ENCODE measurements around the gene PPP4R4. TPM values are rescaled to one million over a fixed set of nuclear protein-coding genes. Genes with fewer than 3 reads are reported as not detected.

The PPP4R4 gene
- polyA plus RNA-seq, 1 of the 3 experiments (the other 2 are of a cell fraction), result 2.5 TPM

GRCh38 chr14:94127330-94127729 is 46.8 kb upstream of the PPP4R4 start:
- H3K79me2 ChIP-seq (ENCODE audit: insufficient read depth), result no peaks in the 10 kb centered on the region
- peaks cover 11% of the 10 kb centered on the region for H3F3A ChIP-seq (replicated peaks; ENCODE audit: insufficient read depth)
- peaks cover 0 to 7% of the 10 kb centered on the region in 2 experiments; a peak in 2 of 4 replicates for H3K4me1 ChIP-seq (ENCODE audit: control insufficient read depth in 1 of 2, insufficient read depth in 2 of 2, low read depth in 1 of 2, low read length in 1 of 2)
- H3K9ac ChIP-seq, result no peak overlapping the region
- ChIA-PET CTCF (interaction anchor here (0.8 to 6.9 kb wide), 2 partner anchors 81 to 92 kb away, joined by 3 to 64 read pairs; no protein-coding TSS in a partner anchor), POLR2A (no interaction called here)
- H3K4me3 ChIP-seq (ENCODE audit: low read depth in 2 of 2, low read length in 1 of 2), result no peak overlapping the region
- H3K4me2 ChIP-seq, result no peak overlapping the region
- no peak overlapping the region for H2AFZ ChIP-seq (ENCODE audit: low read depth)
- H3K27ac ChIP-seq (ENCODE audit: low read depth in 2 of 2, low read length in 1 of 2), result no peak overlapping the region
- no peak for DNase-seq
- WGBS (ENCODE audit: low lambda C conversion rate), result 88% methylated on average over 3 of the region's 6 CpGs
- H3K36me3 ChIP-seq (replicated peaks in 1 of 2; ENCODE audit: control insufficient read depth in 1 of 2, insufficient read depth in 2 of 2, low read length in 1 of 2), result peaks cover 0 to 6% of the 10 kb centered on the region in 2 experiments
- no peaks in the 10 kb centered on the region for H3K9me3 ChIP-seq
- TF ChIP-seq SMC3 (IDR thresholded peaks at IDR 0.05; ENCODE audit: low read depth, low read length), result no peak
- TF ChIP-seq RCOR1 (IDR thresholded peaks at IDR 0.05; ENCODE audit: low read length), result no peak
- TF ChIP-seq TCF12 (IDR thresholded peaks at IDR 0.05), result no peak
- TF ChIP-seq SIN3A (IDR thresholded peaks at IDR 0.05; ENCODE audit: borderline replicate concordance, low read depth, low read length), result no peak
- no peak for TF ChIP-seq EZH2phosphoT487 (IDR thresholded peaks at IDR 0.05; ENCODE audit: borderline replicate concordance, low read depth)
- no peak for TF ChIP-seq USF2 (IDR thresholded peaks at IDR 0.05; ENCODE audit: borderline replicate concordance, low read depth, low read length)
- TF ChIP-seq TAF1 (IDR thresholded peaks at IDR 0.05; ENCODE audit: borderline replicate concordance, low read depth, low read length), result no peak
- H3K9me2 ChIP-seq, result no peaks in the 10 kb centered on the region
- H3K27me3 ChIP-seq (ENCODE audit: insufficient read depth), result no peaks in the 10 kb centered on the region
- no peaks in the 10 kb centered on the region for H4K20me1 ChIP-seq (ENCODE audit: insufficient read depth)

- DNase-seq, result no peak
- Histone ChIP-seq H3K79me2 (ENCODE audit: insufficient read depth) (no peaks in the 10 kb centered on the region), H3F3A (replicated peaks; ENCODE audit: insufficient read depth) (peaks cover 11% of the 10 kb centered on the region), H4K20me1 (ENCODE audit: insufficient read depth) (no peaks in the 10 kb centered on the region), H2AFZ (ENCODE audit: low read depth) (no peak overlapping the region), H3K4me3 (ENCODE audit: low read depth in 2 of 2, low read length in 1 of 2) (no peak overlapping the region; a peak in 2 of 4 replicates), H3K4me2 (peak overlapping the region; percentile 89), H3K9me2 (no peaks in the 10 kb centered on the region), H3K27me3 (ENCODE audit: insufficient read depth) (no peaks in the 10 kb centered on the region), H3K27ac (ENCODE audit: low read depth in 2 of 2, low read length in 1 of 2) (no peak overlapping the region; a peak in 1 of 4 replicates), H3K9ac (no peak overlapping the region), H3K4me1 (ENCODE audit: control insufficient read depth in 1 of 2, insufficient read depth in 2 of 2, low read depth in 1 of 2, low read length in 1 of 2) (peaks cover 0 to 7% of the 10 kb centered on the region in 2 experiments; a peak in 2 of 4 replicates), H3K9me3 (no peaks in the 10 kb centered on the region), H3K36me3 (replicated peaks in 1 of 2; ENCODE audit: control insufficient read depth in 1 of 2, insufficient read depth in 2 of 2, low read length in 1 of 2) (peaks cover 0 to 6% of the 10 kb centered on the region in 2 experiments)
- ChIA-PET CTCF (interaction anchor here (0.8 to 6.9 kb wide), 7 partner anchors 9 to 189 kb away, joined by 3 to 64 read pairs (median 5); partner anchors contain the start of genes DDX24 and IFI27L1), POLR2A (interaction anchor here (0.8 kb wide), 1 partner anchor 13 kb away, joined by 3 read pairs; no protein-coding TSS in a partner anchor)
- TF ChIP-seq MAX (IDR thresholded peaks at IDR 0.05; ENCODE audit: low read depth), result no peak
- TF ChIP-seq, protein P1, sequence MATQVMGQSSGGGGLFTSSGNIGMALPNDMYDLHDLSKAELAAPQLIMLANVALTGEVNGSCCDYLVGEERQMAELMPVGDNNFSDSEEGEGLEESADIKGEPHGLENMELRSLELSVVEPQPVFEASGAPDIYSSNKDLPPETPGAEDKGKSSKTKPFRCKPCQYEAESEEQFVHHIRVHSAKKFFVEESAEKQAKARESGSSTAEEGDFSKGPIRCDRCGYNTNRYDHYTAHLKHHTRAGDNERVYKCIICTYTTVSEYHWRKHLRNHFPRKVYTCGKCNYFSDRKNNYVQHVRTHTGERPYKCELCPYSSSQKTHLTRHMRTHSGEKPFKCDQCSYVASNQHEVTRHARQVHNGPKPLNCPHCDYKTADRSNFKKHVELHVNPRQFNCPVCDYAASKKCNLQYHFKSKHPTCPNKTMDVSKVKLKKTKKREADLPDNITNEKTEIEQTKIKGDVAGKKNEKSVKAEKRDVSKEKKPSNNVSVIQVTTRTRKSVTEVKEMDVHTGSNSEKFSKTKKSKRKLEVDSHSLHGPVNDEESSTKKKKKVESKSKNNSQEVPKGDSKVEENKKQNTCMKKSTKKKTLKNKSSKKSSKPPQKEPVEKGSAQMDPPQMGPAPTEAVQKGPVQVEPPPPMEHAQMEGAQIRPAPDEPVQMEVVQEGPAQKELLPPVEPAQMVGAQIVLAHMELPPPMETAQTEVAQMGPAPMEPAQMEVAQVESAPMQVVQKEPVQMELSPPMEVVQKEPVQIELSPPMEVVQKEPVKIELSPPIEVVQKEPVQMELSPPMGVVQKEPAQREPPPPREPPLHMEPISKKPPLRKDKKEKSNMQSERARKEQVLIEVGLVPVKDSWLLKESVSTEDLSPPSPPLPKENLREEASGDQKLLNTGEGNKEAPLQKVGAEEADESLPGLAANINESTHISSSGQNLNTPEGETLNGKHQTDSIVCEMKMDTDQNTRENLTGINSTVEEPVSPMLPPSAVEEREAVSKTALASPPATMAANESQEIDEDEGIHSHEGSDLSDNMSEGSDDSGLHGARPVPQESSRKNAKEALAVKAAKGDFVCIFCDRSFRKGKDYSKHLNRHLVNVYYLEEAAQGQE (IDR thresholded peaks at IDR 0.05; ENCODE audit: low read depth, low read length), result no peak
- TF ChIP-seq JUND (IDR thresholded peaks at IDR 0.05), result no peak
- no peak for TF ChIP-seq RCOR1 (IDR thresholded peaks at IDR 0.05; ENCODE audit: low read length)
- TF ChIP-seq POLR2AphosphoS5 (IDR thresholded peaks at IDR 0.05; ENCODE audit: low read depth, low read length), result no peak
- TF ChIP-seq RFX5 (IDR thresholded peaks at IDR 0.05; ENCODE audit: low read length), result no peak
- no peak for TF ChIP-seq YY1 (IDR thresholded peaks at IDR 0.05; ENCODE audit: low read depth)
- TF ChIP-seq SIN3A (IDR thresholded peaks at IDR 0.05; ENCODE audit: borderline replicate concordance, low read depth, low read length), result no peak
- TF ChIP-seq TCF12 (IDR thresholded peaks at IDR 0.05), result no peak
- TF ChIP-seq RXRA (IDR thresholded peaks at IDR 0.05; ENCODE audit: borderline replicate concordance, low read depth), result no peak
- no peak for TF ChIP-seq TEAD4 (IDR thresholded peaks at IDR 0.05; ENCODE audit: borderline replicate concordance, insufficient read depth)
- no peak for TF ChIP-seq TAF1 (IDR thresholded peaks at IDR 0.05; ENCODE audit: borderline replicate concordance, low read depth, low read length)
- no peak for TF ChIP-seq MXI1 (IDR thresholded peaks at IDR 0.05; ENCODE audit: low read depth, low read length)
- WGBS (ENCODE audit: low lambda C conversion rate), result 94% methylated on average over 13 of the region's 14 CpGs
Observed at GRCh38 chr14:94128216-94128839, 45.8 kb upstream of the PPP4R4 start.
